GM12891 (cell line): ENCODE results near the gene HGF.

Experiments used
- PAX5 ChIP-seq: IDR thresholded peaks from 2 replicates; pipeline ENCODE4 v1.6.1; 2011; ENCODE audit warnings: low read length, moderate library complexity, mild to moderate bottlenecking; ENCODE audit not compliant: insufficient read depth, severe bottlenecking
- POLR2A ChIP-seq: IDR thresholded peaks from 2 replicates; pipeline ENCODE4 v1.6.1; 2011; ENCODE audit warnings: low read depth, low read length, control low read depth
- POLR2AphosphoS5 ChIP-seq: IDR thresholded peaks from 2 replicates; pipeline ENCODE4 v1.6.1; 2011; ENCODE audit warnings: low read depth, low read length, control low read depth
- POU2F2 ChIP-seq: IDR thresholded peaks from 2 replicates; pipeline ENCODE4 v1.6.1; 2011; ENCODE audit warnings: low read depth, mild to moderate bottlenecking, control low read depth, low read length, moderate library complexity
- SPI1 ChIP-seq: IDR thresholded peaks from 2 replicates; pipeline ENCODE4 v1.6.1; 2011; ENCODE audit warnings: low read depth, low read length, control low read depth
- TAF1 ChIP-seq: IDR thresholded peaks from 2 replicates; pipeline ENCODE4 v1.6.1; 2011; ENCODE audit warnings: low read depth, low read length, control low read depth

DNA sequence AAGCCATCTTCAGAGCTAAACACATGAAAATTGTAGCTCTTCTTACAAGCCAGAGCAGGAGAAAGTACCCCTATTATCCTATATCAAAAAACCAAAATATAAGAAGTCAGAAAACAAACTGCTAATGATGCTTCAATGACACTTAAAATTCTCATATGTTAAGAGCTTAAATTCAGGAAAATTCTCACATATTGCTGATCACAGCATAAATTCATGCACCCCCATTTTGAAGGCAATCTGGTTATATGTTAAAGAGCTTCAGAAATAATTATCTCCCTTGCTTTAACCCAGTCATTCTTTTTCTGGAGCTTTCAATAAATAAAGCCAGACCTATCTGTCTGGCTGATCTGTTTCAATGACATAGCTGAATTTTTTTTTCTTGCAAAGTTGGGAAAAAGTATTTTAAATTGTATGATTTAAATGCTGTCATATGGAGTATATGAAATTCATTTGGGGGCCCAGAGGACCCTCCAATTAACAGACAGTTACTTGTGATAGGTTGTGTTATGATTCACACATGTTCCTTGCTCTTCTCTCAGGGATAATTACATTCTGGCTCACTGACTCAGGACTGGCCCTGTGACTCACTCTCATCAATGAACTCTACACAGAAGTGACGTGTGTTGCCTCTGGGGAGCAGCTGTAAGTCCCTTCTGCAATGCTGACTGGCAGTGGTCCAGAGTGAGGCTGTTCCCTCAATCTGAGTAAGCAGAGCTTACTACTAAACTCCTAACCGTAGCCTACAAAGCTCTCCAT is 85.2 kb downstream of the HGF start:
- TF ChIP-seq POLR2AphosphoS5 (no peak), TAF1 (no peak), POLR2A (no peak), SPI1 (no peak), PAX5 (no peak), POU2F2 (no peak)
